NCI-H1092 treated with DMSO at 0.1 percent for 48 hours (cell line): ENCODE data around the gene SCAND1.
"Not testable (repeated sequence)": the region's sequence is repeated elsewhere in the genome, so short reads cannot be mapped to it uniquely, and the experiment has no call there.

Experiments used
- DNase-seq: peaks from one replicate; lab custom pipeline; 2025; lab: John Stamatoyannopoulos, UW

The SCAND1 gene

GRCh38 chr20:35959291-35959690 is 5.0 kb upstream of the SCAND1 start:
- DNase-seq: not testable (repeated sequence)

- DNase-seq: no peak
Observed at GRCh38 chr20:35956616-35957015, 2.3 kb upstream of the SCAND1 start.

DNA sequence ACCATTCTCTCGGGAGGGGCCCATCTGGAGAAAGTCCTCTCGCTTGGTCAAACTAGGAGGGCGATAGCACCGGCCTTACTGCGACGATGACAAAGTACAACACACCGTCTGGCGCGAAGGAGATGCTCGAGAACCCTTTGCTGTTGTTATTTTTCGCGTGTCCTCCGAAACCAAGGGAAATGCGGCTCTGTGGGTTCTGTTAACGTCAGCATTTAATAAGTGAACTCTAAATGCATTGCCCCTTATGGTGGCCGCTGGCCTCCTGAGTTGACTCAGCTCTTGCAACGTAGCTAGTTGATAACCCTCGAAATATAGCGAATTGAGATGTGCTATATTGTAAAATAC is 577 bp upstream of the SCAND1 start:
- no peak for DNase-seq

DNA sequence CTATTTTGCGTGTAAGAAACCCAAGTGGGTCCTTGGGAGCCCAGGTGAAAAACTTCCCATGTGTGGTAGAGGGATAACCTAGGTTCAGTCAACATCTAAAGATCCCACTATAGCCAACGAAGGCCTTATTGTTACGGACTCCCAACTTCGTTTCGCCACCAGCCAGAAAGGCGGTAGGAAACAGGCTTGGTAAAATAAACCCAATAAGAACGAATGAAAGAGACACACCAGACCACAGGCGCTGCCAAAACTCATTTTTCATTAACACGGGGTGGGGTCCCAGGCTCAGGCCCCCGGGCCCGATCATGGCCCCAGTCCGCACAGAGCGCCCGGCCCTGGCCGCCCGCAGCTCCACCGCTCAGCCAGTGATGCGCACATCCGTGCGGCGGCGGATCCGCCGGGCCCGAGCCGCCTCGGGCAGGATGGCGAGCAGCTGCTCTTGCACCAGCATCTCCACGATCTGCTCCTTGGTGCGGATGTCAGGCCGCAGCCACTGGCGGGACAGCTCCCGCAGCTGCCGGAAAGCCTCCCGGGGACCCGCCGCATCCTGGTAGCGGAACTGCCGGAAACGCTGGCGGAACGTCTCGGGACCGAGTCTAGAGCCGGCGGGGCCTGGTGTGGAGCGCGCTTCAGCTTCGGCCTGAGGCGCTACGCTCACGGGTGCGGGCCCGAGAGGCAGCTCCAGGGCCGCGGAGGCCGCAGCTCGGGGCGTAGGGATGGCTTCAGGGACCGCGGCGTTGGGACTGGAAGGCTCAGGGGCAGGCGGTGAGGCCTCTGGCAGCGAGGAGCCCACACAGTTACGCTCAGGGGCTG is 709 bp downstream of the SCAND1 start:
- peak; percentile 47 for DNase-seq

DNA sequence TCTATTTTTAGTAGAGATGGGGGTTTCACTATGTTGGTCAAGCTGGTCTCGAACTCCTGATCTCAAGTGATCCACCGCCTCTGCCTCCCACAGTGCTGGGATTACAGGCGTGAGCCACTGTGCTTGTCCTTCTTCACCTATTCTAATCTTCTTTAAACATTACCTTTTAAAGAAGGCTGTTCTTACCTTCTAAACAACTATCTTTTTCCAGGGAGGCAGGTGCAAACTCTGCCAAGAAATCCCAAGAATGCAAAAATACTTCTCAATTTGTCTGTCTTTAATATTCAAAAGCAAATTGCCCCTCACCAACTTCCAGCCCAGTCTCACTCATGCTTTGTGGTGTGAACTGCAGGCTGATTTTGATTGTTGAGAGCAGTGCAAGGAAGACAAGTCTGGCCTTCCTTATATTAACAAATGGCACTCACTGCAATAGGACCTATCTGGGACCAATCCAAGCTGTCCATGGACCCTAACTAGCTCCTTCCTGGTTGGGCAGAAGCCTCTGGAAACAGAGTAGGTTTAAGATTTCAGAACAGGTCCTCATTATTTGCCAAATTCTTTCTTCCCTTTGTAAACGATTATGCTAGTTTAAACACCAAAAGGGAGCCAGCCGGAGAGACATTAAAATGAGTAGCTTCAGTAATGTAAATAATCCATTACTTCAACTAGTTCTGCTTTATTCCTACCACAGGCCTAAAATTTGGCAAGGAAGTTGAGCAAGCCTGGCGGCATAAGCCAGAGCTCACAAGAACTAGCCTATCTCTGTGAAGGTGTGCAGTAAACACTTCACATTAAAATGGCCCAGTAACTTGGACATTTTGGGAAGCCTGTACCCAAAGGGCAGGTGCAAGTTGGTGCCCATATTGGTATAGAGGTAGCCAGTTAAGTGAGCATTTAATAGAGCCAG is 1.6 kb downstream of the SCAND1 start:
- DNase-seq: no peak

GRCh38 chr20:35952080-35952479 is 2.2 kb downstream of the SCAND1 start:
- not testable (repeated sequence) for DNase-seq

DNA sequence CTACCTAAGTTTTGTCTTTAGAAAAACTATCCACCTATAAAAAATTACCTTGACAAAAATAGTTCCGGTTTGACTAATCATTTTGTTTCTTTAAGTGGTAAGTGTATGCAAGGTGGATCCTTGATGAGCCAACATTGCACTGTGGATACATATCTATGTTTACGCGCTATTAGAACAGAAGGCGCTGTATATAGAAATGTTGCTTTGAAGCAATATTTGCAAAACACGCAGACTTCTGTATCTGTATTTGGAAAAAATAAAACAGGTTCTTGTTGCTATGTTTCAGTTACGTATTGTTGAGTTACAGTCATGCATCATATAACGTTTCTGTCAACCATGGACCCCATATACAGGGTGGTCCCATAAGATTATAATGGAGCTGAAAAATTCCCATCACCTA is 4.2 kb downstream of the SCAND1 start:
- no peak for DNase-seq

DNA sequence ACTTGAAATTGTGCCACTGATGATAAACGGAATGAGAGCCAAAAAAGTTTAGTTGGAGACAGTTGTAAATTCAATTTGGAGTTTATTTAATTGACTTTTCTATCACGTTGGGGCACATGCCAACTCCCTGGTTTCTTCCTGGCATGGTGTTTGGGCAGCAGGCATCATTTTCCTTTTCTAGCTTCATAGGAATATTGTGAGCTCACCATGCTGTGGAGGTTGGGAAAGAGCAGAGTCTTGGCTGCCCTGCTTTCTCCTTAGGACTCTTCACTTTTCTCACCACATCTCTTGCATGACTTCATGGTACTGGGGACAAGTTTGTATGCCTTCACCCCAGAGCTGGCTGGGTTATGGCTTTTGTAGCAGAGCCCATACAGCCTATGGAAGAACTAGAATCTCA is 6.4 kb downstream of the SCAND1 start:
- no peak for DNase-seq

DNA sequence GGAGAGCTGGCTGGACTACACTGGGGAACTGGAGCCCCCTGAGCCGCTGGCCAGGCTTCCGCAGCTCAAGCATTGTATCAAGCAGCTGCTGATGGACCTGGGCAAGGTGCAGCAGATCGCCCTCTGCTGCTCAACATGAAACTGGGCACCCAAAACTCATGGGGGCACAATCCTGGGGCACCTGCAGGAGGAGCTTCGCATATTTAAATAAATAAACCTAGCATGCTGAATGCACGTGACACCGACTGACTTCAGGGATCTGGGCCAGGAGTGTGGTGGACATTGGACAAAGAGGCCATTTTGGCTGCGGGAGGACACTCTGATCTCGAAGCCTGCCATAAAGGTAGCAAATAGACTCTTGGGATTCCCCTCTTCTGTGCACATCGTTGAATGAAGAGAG is 6.8 kb downstream of the SCAND1 start:
- DNase-seq: no peak

DNA sequence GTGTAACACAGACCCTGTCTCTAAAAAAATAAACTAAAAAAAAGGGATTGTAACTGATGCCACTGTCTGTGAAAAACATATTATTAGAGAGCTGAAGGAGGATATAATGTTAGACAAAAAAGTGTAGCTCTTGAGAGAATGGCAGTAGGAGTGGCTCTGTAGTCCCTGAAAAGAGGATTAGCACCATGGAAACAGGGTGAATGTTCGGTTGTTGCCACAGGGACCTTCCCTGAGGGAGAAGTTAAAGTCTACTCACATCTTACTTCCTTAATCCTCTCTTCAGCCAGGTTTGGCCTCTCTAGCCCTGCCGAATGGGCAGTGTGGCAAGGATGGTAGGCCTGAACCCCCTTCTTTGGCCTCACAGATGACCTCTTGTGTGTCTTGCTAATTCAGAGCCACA is 12.1 kb downstream of the SCAND1 start:
- DNase-seq: no peak

DNA sequence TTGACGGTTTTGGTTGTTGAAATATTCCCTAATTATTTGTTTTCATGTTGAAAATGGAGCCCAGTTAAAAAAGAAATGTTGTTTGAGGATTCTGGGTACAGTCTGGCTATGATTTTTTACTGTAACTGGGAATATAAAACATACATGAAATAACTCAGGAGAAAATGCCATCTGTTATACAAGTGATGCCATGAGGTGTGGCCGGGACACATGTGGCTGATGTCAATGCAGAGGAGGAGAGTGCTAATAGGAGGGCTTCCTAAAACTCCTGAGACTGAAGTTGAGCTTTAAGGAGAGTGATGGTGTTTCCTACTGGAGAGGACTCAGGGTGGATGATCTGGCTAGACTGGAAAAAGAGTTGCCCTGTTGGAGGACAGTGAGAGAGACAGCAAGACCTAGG is 12.7 kb downstream of the SCAND1 start:
- DNase-seq: no peak

DNA sequence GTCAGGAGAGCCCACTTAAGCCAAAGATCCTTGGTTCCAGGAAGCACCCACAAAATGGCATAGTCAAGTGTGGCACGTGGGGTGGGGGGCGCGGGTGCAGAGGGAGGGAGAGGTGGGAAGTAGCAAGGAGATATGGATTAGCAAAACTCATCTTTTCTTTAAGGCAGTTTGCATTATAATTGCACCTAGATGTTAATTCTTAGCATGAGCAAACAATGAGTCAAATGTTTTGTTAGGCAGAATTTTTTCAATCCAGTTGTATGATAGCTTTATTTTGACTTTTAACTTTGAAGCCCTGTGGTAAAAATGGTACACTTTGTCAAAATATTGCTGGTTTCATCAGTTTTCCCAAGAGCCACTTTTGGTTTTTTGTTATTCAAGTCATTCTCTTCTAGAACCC is 15.0 kb downstream of the SCAND1 start:
- no peak for DNase-seq

DNA sequence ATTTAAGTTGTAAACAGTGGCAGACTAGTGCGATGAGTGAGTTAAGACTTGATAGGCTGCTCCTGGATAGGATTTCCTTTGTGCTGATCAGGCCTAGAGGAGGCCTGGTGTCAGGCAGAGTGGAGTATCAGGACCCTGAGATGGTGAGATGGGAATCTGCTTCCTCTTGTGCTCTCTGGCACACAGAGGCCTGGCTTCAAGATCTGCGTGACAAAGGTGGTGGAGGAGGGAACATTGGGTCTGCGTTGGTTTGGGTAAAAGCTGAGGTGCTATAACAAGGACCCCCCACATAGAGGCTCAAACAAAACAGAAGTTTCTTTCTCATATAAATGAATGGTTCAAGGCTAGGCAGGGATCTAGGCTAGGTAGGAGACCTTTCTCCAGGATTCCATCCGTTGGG is 20.3 kb downstream of the SCAND1 start:
- no peak for DNase-seq

GRCh38 chr20:35929301-35929700 is 25.0 kb downstream of the SCAND1 start:
- no peak for DNase-seq

DNA sequence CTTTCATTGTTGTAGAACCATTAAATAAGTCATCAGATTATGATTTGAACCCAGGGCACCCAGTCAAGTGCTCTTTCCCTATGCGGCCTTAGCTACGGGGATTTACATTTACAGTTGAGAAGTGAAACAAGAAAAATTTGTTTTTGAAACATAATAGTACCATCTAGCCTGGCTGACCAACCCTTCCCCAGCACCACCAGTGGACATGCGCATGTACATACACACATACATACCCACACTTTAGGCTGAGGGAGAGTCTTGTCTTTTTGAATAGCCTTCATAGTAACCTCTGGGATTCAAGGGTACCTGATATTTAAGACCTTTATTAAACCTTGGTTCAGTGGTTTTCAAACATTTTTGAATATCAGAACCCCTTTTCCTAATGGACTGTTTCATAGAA is 33.8 kb downstream of the SCAND1 start:
- DNase-seq: no peak

DNA sequence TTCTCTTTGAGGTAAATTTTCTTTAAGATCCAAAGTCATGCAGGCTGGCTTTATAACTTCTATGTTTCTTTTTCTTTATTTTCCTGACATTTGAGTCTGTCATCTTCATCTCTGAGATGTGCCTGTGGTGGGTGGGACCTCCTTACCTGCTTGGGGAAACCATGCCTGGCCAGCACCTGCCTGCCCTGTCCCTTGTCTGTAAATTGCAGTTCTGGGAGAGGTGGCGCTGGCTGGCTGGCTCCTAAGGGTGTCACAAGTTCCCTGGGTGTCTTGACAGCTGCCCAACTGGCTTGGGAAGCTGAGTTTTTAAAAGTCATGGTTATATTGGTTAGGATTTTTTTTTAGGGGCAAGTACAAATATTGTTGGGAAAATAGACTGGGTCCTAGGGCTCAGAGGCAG is 36.3 kb downstream of the SCAND1 start:
- no peak for DNase-seq

GRCh38 chr20:35917077-35917476 is 37.2 kb downstream of the SCAND1 start:
- no peak for DNase-seq

DNA sequence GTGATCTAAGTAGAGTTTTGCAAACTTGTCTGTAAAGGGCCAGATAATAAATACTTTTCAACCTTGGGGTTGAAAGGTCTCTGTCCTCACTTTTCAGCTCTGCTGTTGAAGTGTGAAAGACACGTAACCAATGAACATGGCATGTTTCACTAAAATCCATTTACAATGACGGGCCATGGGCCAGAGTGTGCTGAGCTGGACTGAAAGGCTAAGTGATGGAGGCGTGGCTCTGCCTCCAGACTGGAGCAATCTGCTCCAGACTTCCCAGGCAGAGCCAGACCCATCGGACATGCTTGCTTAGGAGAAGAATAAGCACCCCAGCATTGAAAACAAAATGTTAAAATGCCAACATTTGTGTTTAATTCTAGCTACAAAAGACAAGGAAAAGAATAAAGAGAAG is 41.4 kb downstream of the SCAND1 start:
- no peak for DNase-seq

DNA sequence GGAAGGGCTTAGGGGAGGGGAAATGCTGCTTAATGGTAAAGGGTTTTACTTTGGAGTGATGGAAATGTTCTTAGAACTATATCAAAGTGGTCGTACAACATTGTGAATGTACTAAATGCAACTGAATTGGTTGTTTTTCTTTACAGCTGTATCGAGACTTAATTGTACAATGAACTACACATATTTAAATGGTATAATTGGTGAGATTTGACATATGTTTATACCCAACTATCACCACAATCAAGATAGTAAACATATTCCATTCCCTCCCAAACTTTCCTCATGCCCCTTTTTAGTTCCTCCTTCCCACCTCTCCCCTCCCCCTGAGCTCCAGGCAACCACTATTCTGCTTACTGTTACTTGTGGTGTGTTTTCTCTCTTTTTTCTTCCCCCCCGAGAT is 44.0 kb downstream of the SCAND1 start:
- DNase-seq: no peak

GRCh38 chr20:35909796-35910195 is 44.5 kb downstream of the SCAND1 start:
- DNase-seq: no peak

GRCh38 chr20:35909176-35909575 is 45.1 kb downstream of the SCAND1 start:
- DNase-seq: no peak

- DNase-seq: no peak
Observed at GRCh38 chr20:35908007-35908406, 46.3 kb downstream of the SCAND1 start.

DNA sequence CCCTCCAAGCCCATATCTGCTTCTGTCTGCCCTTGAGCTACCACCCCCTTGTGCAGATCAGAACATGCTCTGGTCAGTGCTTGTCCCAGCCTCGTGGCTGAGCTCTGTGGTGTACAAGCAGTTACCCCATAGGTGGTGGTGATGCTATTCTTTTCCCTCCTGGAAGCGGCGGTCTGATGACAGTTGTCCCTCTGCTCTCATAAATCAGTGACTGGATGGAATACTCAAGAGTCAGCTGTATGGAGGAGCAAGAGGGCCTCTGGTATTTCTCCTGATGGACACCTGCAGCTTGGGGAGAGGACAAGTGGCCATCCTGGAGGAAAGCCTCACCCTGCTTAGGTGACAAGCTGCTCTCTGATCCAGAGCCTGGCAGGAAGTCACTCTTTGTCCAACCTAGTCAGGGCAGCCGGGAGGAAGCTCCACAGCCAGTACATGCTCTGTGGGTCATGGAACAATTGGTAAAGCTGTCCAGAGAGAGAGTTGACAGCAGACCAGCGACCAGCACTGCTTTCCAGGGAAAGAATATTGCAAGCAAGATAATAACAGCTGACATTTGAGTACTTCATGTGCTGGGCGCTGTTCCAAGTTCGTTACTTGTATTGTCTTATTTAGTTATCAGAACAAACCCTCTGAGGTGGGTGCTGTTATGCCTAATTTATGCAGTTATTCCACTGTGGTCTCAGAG is 47.1 kb downstream of the SCAND1 start:
- DNase-seq: no peak
